HCT116 (cell line): ENCODE results near the gene IQGAP2. TPM values are rescaled to one million over a fixed set of nuclear protein-coding genes. Genes with fewer than 3 reads are reported as not detected.

Source experiments
- ATAC-seq: fragments of 200-7000 bp; cut with Tn5 transposase; 2 replicates; pipeline ENCODE4 v1.9.1; 2020; ENCODE audit warnings: mild to moderate bottlenecking, moderate library complexity
- BruUV-seq: library from RNA; stranded (reverse); fragments of 400-500 nt; replicated peaks from 2 replicates; lab custom pipeline; 2021; lab: Mats Ljungman, UMichigan
- CTCF ChIA-PET: fragments of 300-600 bp; sonication (Branson Sonifier 250); formaldehyde crosslinking; loops from one replicate; lab custom pipeline; 2021; ENCODE audit warnings: antibody characterized with exemption; lab: Charles Lee
- POLR2A ChIA-PET: fragments of 300-600, 350-600 bp; sonication (Branson Sonifier 250); formaldehyde crosslinking; loops from one replicate; lab custom pipeline; 2021; ENCODE audit warnings: antibody characterized with exemption; lab: Charles Lee
- RAD21 ChIA-PET, 2 experiments: fragments of 300-600 bp; sonication (Branson Sonifier 250); formaldehyde crosslinking; loops; one replicate each; lab custom pipeline; 2023; ENCODE audit warnings: low total read pairs in 2 of 2; ENCODE audit not compliant: uncharacterized antibody in 2 of 2, unreplicated experiment in 2 of 2, low non-redundant PET in 1 of 2; lab: Charles Lee
- DNase-seq: peaks from one replicate; pipeline ENCODE4 v3.0.0-alpha.2; 2010; ENCODE audit warnings: low read depth, low spot score
- H2AFZ ChIP-seq: fragments of 200-600 bp; shearing (Covaris generic), sonication (generic); 2 replicates; pipeline ENCODE4 v1.6.1; 2017; ENCODE audit warnings: low read depth, mixed run types, mixed read lengths, antibody characterized with exemption, low read length; ENCODE audit not compliant: poor library complexity, severe bottlenecking
- H3K27ac ChIP-seq: 2 replicates; pipeline ENCODE4 v1.5.1; 2012; ENCODE audit warnings: low read depth, low read length
- H3K27me3 ChIP-seq: fragments of 200-600 bp; sonication (generic); 2 replicates; pipeline ENCODE4 v1.6.1; 2016; ENCODE audit warnings: mixed run types, low read length, mixed read lengths; ENCODE audit not compliant: insufficient read depth
- H3K36me3 ChIP-seq, 2 experiments: fragments of 200-500 bp in 1 of 2; fragments of 200-600 bp in 1 of 2; sonication (Bioruptor generic) in 1 of 2; sonication (generic) in 1 of 2; 2 replicates each; pipeline versions ENCODE4 v1.5.1 to v1.6.1; 2014 to 2016; ENCODE audit warnings: low read length in 2 of 2, inconsistent platforms in 1 of 2, mixed read lengths in 1 of 2, mixed run types in 1 of 2; ENCODE audit not compliant: insufficient read depth in 2 of 2, control insufficient read depth in 1 of 2
- H3K4me1 ChIP-seq, 2 experiments: fragments of 200-600 bp in 1 of 2; sonication (generic) in 1 of 2; 2 replicates each; pipeline versions ENCODE4 v1.5.1 to v1.6.1; 2012 to 2017; ENCODE audit warnings: low read length in 2 of 2, inconsistent platforms in 1 of 2, mild to moderate bottlenecking in 1 of 2, mixed read lengths in 1 of 2, mixed run types in 1 of 2, moderate library complexity in 1 of 2; ENCODE audit not compliant: insufficient read depth in 2 of 2, control insufficient read depth in 1 of 2
- H3K4me2 ChIP-seq: fragments of 200-600 bp; sonication (generic); 2 replicates; pipeline ENCODE4 v1.6.1; 2017; ENCODE audit warnings: mixed run types, low read length, mixed read lengths
- H3K4me3 ChIP-seq, 2 experiments: fragments of 200-600 bp in 1 of 2; sonication (generic) in 1 of 2; replicated peaks in 1 of 2; 2 replicates each; pipeline ENCODE4 v1.5.1; 2011 to 2016; ENCODE audit warnings: low read length in 2 of 2, control low read depth in 1 of 2, low read depth in 1 of 2, mild to moderate bottlenecking in 1 of 2, mixed read lengths in 1 of 2, mixed run types in 1 of 2
- H3K79me2 ChIP-seq: fragments of 200-600 bp; sonication (generic); 2 replicates; pipeline ENCODE4 v1.6.1; 2017; ENCODE audit warnings: mild to moderate bottlenecking, mixed run types, low read length, moderate library complexity, mixed read lengths; ENCODE audit not compliant: insufficient read depth
- H3K9ac ChIP-seq: fragments of 200-600 bp; sonication (generic); 2 replicates; pipeline ENCODE4 v1.6.1; 2016; ENCODE audit warnings: low read length, mixed read lengths
- H3K9me2 ChIP-seq: fragments of 200-600 bp; sonication (generic), shearing (Covaris generic); 2 replicates; pipeline ENCODE4 v1.6.1; 2017; ENCODE audit warnings: mixed run types, mild to moderate bottlenecking, moderate library complexity; ENCODE audit not compliant: insufficient read depth
- H3K9me3 ChIP-seq, 2 experiments: fragments of 200-500 bp in 1 of 2; fragments of 200-600 bp in 1 of 2; sonication (Bioruptor generic) in 1 of 2; sonication (generic) in 1 of 2; 2 replicates each; pipeline ENCODE4 v1.6.1; 2014 to 2017; ENCODE audit warnings: low read length in 2 of 2, mixed read lengths in 2 of 2, inconsistent platforms in 1 of 2, low read depth in 1 of 2, mild to moderate bottlenecking in 1 of 2, mixed run types in 1 of 2, moderate library complexity in 1 of 2; ENCODE audit not compliant: control insufficient read depth in 1 of 2, insufficient read depth in 1 of 2
- H4K20me1 ChIP-seq: fragments of 200-600 bp; sonication (generic), shearing (Covaris generic); 2 replicates; pipeline ENCODE4 v1.6.1; 2017; ENCODE audit warnings: mixed run types, mild to moderate bottlenecking, moderate library complexity; ENCODE audit not compliant: insufficient read depth
- CBX3 ChIP-seq: IDR thresholded peaks from 2 replicates; pipeline ENCODE4 v1.6.1; 2012; ENCODE audit warnings: low read depth
- EZH2 ChIP-seq: fragments of 200-600 bp; sonication (generic); IDR thresholded peaks from 2 replicates; pipeline ENCODE4 v1.6.1; 2017; ENCODE audit warnings: antibody characterized with exemption, mixed run types
- POLR2A ChIP-seq: IDR thresholded peaks from 2 replicates; pipeline ENCODE4 v1.7.0; 2011; ENCODE audit warnings: borderline replicate concordance; ENCODE audit not compliant: insufficient read depth, insufficient read length; ENCODE audit errors: extremely low read depth
- POLR2AphosphoS5 ChIP-seq: IDR thresholded peaks from 2 replicates; pipeline ENCODE4 v1.6.1; 2011; ENCODE audit warnings: mild to moderate bottlenecking, low read depth, low read length, moderate library complexity
- RAD21 ChIP-seq: IDR thresholded peaks from 2 replicates; pipeline ENCODE4 v1.6.1; 2012; ENCODE audit warnings: low read depth, mild to moderate bottlenecking
- REST ChIP-seq: IDR thresholded peaks from 2 replicates; pipeline ENCODE4 v1.6.1; 2012; ENCODE audit warnings: low read depth
- SIN3A ChIP-seq: IDR thresholded peaks from 2 replicates; pipeline ENCODE4 v1.6.1; 2012; ENCODE audit warnings: low read depth
- ZFX ChIP-seq: fragments of 450-650 bp; IDR thresholded peaks from 2 replicates; pipeline ENCODE4 v1.6.1; 2017
- ZNF274 ChIP-seq: fragments of 200-500 bp; sonication (Bioruptor generic); IDR thresholded peaks from 2 replicates; pipeline ENCODE4 v1.6.1; 2014; ENCODE audit warnings: mild to moderate bottlenecking, low read depth, low read length, inconsistent platforms
- intact Hi-C: fragments of 100-400 bp; cut with micrococcal nuclease; formaldehyde crosslinking; loops from 2 replicates; pipeline ENCODE4 v1.10.0; 2022
- total RNA-seq: library from RNA; stranded (reverse); gene quantifications from one replicate; pipeline ENCODE4 v1.2.1, GENCODE V29; 2021; ENCODE audit not compliant: unreplicated experiment
- TF ChIP-seq, protein P1 (sequence below), 3 experiments: fragments of 200-600 bp in 1 of 3; sonication (generic) in 1 of 3; IDR thresholded peaks in 2 of 3; conservative IDR thresholded peaks in 1 of 3; 2 replicates each; pipeline ENCODE4 v1.5.1; 2012 to 2017; ENCODE audit warnings: low read depth in 2 of 3, low read length in 2 of 3, antibody characterized with exemption in 1 of 3, borderline replicate concordance in 1 of 3, control low read depth in 1 of 3, mild to moderate bottlenecking in 1 of 3, mixed read lengths in 1 of 3, mixed run types in 1 of 3, moderate library complexity in 1 of 3; ENCODE audit not compliant: insufficient read depth in 1 of 3
- TF ChIP-seq, protein P2 (sequence below): IDR thresholded peaks from 2 replicates; pipeline ENCODE4 v1.6.1; 2012

IQGAP2 gene
- total RNA-seq, 1 experiment from 2014 or later = 2.0 TPM

GRCh38 chr5:76404223-76405211 is 1.4 kb downstream of the IQGAP2 start:
- Histone ChIP-seq H3K9me3 (no peaks in the 10 kb centered on the region), H2AFZ (no peak overlapping the region), H3K27ac (no peak overlapping the region), H3K4me3 (no peak overlapping the region), H3K4me2 (no peak overlapping the region), H3K27me3 (peaks cover 14% of the 10 kb centered on the region; the same call in 1 of the 2 replicates), H3K4me1 (peaks cover 5 to 19% of the 10 kb centered on the region in 2 experiments; a peak in 2 of 4 replicates), H3K9ac (no peak overlapping the region), H3K36me3 (no peaks in the 10 kb centered on the region), H3K79me2 (no peaks in the 10 kb centered on the region), H4K20me1 (no peaks in the 10 kb centered on the region), H3K9me2 (no peaks in the 10 kb centered on the region)
- DNase-seq (no peak), ATAC-seq (no peak)
- intact Hi-C loops = no loop called here
- TF ChIP-seq, protein P1, sequence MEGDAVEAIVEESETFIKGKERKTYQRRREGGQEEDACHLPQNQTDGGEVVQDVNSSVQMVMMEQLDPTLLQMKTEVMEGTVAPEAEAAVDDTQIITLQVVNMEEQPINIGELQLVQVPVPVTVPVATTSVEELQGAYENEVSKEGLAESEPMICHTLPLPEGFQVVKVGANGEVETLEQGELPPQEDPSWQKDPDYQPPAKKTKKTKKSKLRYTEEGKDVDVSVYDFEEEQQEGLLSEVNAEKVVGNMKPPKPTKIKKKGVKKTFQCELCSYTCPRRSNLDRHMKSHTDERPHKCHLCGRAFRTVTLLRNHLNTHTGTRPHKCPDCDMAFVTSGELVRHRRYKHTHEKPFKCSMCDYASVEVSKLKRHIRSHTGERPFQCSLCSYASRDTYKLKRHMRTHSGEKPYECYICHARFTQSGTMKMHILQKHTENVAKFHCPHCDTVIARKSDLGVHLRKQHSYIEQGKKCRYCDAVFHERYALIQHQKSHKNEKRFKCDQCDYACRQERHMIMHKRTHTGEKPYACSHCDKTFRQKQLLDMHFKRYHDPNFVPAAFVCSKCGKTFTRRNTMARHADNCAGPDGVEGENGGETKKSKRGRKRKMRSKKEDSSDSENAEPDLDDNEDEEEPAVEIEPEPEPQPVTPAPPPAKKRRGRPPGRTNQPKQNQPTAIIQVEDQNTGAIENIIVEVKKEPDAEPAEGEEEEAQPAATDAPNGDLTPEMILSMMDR (IDR thresholded peaks at IDR 0.05 in 2 of 3, conservative IDR thresholded peaks at IDR 0.05 in 1 of 3; ENCODE audit: borderline replicate concordance in 1 of 3, insufficient read depth in 1 of 3, low read depth in 2 of 3, low read length in 2 of 3) = no peak
- TF ChIP-seq POLR2AphosphoS5 = no peak
- no peak for TF ChIP-seq ZNF274
- TF ChIP-seq EZH2 = no peak
- no peak for TF ChIP-seq CBX3
- no peak for TF ChIP-seq REST
- TF ChIP-seq ZFX = no peak
- no peak for TF ChIP-seq POLR2A
- TF ChIP-seq RAD21 = no peak
- TF ChIP-seq, protein P2, sequence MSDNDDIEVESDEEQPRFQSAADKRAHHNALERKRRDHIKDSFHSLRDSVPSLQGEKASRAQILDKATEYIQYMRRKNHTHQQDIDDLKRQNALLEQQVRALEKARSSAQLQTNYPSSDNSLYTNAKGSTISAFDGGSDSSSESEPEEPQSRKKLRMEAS = no peak
- TF ChIP-seq SIN3A = no peak
- CTCF ChIA-PET = interaction anchor here (0.9 kb wide), 1 partner anchor 179 kb away, joined by 3 read pairs; no protein-coding TSS in a partner anchor
- RAD21 ChIA-PET = interaction anchor here in 1 of 2 experiments (0.6 kb wide), 1 partner anchor 129 kb away, joined by 7 read pairs; no protein-coding TSS in a partner anchor
- BruUV-seq = no TSS peak
- POLR2A ChIA-PET = no interaction called here
